ENCODE measurements around the gene PACRGL.
A peak's percentile ranks its signal among the peaks of the same experiment; 100 is the strongest.
"Not testable (repeated sequence)": the region's sequence is repeated elsewhere in the genome, so short reads cannot be mapped to it uniquely, and the experiment has no call there.

Gene PACRGL

GRCh38 chr4:20761826-20762225 lies 61.6 kb downstream of the PACRGL start:
- no peak for DNase-seq (ENCODE audit: extremely low spot score)
- TF ChIP-seq SP1 (IDR thresholded peaks at IDR 0.05) (no peak), ARNT (IDR thresholded peaks at IDR 0.05) (no peak), FOXM1 (IDR thresholded peaks at IDR 0.05; ENCODE audit: borderline replicate concordance) (no peak), SUZ12 (IDR thresholded peaks at IDR 0.05) (no peak)
- ChIA-PET CTCF (interaction anchor here (2.5 kb wide), 1 partner anchor 11 kb away, joined by 10 read pairs; no protein-coding TSS in a partner anchor), POLR2A (no interaction called here)

DNA sequence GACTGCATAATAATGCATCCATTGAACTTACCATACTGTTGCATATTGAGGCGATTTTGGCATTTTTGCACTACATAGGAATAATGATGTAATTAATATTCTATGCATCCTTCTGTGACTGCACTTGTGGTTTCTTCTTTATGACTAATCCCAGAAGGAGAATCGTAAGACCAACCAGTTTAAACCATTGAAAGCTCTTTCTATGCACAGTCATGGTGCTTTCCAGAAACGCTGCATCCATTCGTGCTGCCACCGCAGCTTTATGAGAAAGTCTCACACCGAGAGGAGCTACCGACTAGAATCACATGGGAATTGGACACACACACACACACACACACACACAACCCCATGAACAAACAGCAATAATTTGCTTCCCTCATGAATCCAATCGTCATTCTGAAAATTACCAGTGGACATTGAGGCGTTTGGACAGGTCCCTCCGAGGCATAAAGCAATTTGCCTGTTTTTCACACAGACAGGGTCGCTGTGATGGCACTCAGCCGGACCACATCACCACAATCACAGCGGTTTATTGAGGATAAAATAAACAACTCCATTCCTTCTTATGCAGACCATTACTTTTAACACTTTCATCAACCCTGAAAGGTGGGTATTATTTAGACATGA lies 64.2 kb downstream of the PACRGL start:
- TF ChIP-seq FOXM1 (IDR thresholded peaks at IDR 0.05; ENCODE audit: borderline replicate concordance) (no peak), ZNF384 (IDR thresholded peaks at IDR 0.05) (no peak), FOXK2 (IDR thresholded peaks at IDR 0.05) (no peak), ELF4 (IDR thresholded peaks at IDR 0.05) (no peak), CTBP1 (IDR thresholded peaks at IDR 0.05; ENCODE audit: borderline replicate concordance) (no peak), TARDBP (IDR thresholded peaks at IDR 0.05) (no peak), L3MBTL2 (conservative IDR thresholded peaks at IDR 0.05) (no peak), SUZ12 (IDR thresholded peaks at IDR 0.05) (no peak), BHLHE40 (IDR thresholded peaks at IDR 0.05; ENCODE audit: borderline replicate concordance) (no peak), HDGF (IDR thresholded peaks at IDR 0.05; ENCODE audit: borderline replicate concordance) (no peak), FOXA1 (IDR thresholded peaks at IDR 0.05) (no peak), LEF1 (IDR thresholded peaks at IDR 0.05; ENCODE audit: borderline replicate concordance) (no peak), ARNT (IDR thresholded peaks at IDR 0.05) (no peak), SP1 (IDR thresholded peaks at IDR 0.05) (no peak), NFRKB (IDR thresholded peaks at IDR 0.05) (no peak)
- TF ChIP-seq, protein P1, sequence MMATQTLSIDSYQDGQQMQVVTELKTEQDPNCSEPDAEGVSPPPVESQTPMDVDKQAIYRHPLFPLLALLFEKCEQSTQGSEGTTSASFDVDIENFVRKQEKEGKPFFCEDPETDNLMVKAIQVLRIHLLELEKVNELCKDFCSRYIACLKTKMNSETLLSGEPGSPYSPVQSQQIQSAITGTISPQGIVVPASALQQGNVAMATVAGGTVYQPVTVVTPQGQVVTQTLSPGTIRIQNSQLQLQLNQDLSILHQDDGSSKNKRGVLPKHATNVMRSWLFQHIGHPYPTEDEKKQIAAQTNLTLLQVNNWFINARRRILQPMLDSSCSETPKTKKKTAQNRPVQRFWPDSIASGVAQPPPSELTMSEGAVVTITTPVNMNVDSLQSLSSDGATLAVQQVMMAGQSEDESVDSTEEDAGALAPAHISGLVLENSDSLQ (IDR thresholded peaks at IDR 0.05): no peak
- POLR2A ChIA-PET: no interaction called here
- DNase-seq (ENCODE audit: extremely low spot score): no peak
- CTCF ChIA-PET: interaction anchor here (1.5 kb wide), 1 partner anchor 9 kb away, joined by 5 read pairs; no protein-coding TSS in a partner anchor

DNA sequence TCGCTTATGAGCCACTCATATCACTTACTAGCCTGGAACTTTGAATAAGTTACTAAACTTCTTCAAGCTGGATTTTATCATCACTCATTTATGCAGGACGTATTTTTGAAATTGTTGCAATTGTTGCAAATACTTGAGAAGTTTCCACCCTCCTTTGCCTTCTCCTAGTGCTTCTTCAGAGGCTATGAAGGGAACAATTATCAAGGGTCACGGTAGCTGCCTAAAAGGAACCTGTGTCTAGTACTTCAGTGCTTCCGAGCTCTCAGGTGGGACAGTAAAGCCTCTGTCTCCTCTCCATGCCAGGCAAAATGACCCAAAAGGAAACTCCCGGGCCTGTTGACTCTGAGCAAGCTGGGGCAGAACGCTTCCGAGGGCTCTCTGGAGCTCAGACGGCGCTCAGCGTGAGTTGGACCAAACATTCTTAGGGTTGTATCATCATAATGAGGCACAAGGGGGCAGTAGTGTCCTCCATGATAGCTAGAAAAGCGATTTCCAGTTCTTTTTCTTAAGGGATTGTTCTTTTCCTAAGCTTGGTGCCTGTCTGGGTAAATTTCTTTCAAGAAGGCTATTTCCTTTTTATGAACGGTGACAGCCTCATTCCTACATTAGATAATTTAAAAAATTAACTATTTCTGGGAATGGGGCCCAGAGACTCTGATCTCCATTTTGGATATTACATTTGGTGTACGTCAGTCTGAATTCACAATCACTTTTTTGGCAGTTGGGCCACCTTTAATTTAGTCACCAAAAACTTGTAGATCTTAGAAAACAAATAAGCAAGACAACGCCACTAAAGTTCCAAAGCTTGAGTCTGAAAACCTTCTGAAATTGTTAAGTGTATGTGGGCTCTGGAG lies 73.1 kb downstream of the PACRGL start:
- no peak for TF ChIP-seq CTBP1 (IDR thresholded peaks at IDR 0.05; ENCODE audit: borderline replicate concordance)
- TF ChIP-seq, protein P1 (IDR thresholded peaks at IDR 0.05): no peak
- TF ChIP-seq ELF4 (IDR thresholded peaks at IDR 0.05): no peak
- TF ChIP-seq SP1 (IDR thresholded peaks at IDR 0.05): no peak
- TF ChIP-seq NFRKB (IDR thresholded peaks at IDR 0.05): no peak
- no peak for TF ChIP-seq LEF1 (IDR thresholded peaks at IDR 0.05; ENCODE audit: borderline replicate concordance)
- no peak for TF ChIP-seq FOXA1 (IDR thresholded peaks at IDR 0.05)
- no peak for TF ChIP-seq FOXK2 (IDR thresholded peaks at IDR 0.05)
- no peak for TF ChIP-seq ZNF384 (IDR thresholded peaks at IDR 0.05)
- ChIA-PET CTCF (interaction anchor here (0.6 to 2.4 kb wide), 11 partner anchors 8 to 697 kb away, joined by 3 to 10 read pairs (median 3); no protein-coding TSS in a partner anchor), POLR2A (no interaction called here)
- peak; percentile 55 for DNase-seq (ENCODE audit: extremely low spot score)

- ChIA-PET CTCF (no interaction called here), POLR2A (no interaction called here)
- no peak for DNase-seq (ENCODE audit: extremely low spot score)
- TF ChIP-seq ELF4 (IDR thresholded peaks at IDR 0.05): no peak
Measured at GRCh38 chr4:20778896-20779295, 78.6 kb downstream of the PACRGL start.

- POLR2A ChIA-PET; CTCF ChIA-PET; DNase-seq (ENCODE audit: extremely low spot score): not testable (repeated sequence)
Measured at GRCh38 chr4:20783134-20783533, 82.9 kb downstream of the PACRGL start.

DNA sequence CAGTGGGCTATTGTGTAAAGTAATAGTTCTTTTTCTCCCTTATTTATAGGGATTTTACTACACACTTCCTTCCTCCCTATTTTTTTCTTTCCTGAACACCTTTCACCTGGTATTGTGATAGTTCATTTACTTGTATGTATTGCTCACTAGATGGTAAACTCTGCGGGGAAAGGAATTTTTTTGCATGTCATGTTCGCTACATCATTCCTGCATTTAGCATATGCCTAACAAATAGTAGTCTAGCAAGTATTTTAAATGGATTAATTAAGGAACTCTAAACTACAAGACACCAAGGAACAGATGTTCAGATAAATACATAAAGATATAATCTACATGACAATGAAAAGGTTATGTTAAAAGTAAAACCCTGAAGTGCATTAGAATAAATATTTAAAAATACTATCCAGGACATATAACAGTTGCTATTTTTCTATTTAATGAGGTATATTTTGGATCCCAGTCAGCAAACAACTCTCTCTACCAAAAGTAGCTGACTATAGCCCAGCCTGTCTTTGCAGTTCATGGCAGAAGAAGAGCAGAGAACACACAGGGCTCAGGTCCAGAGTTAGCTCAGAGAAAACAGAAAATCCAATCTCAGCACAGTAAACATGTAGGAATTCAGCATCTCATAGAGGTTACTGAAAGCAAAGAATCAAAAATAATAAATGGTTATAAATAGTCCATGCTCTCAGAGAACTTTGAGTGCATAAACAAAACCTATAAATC lies 87.8 kb downstream of the PACRGL start:
- POLR2A ChIA-PET: no interaction called here
- no peak for DNase-seq (ENCODE audit: extremely low spot score)
- CTCF ChIA-PET: no interaction called here
- TF ChIP-seq, protein P1 (IDR thresholded peaks at IDR 0.05): no peak
- no peak for TF ChIP-seq BHLHE40 (IDR thresholded peaks at IDR 0.05; ENCODE audit: borderline replicate concordance)
- TF ChIP-seq L3MBTL2 (conservative IDR thresholded peaks at IDR 0.05): no peak
- TF ChIP-seq CTBP1 (IDR thresholded peaks at IDR 0.05; ENCODE audit: borderline replicate concordance): no peak
- TF ChIP-seq FOXA1 (IDR thresholded peaks at IDR 0.05): no peak
- no peak for TF ChIP-seq ZNF384 (IDR thresholded peaks at IDR 0.05)
- TF ChIP-seq LEF1 (IDR thresholded peaks at IDR 0.05; ENCODE audit: borderline replicate concordance): no peak
- TF ChIP-seq FOXM1 (IDR thresholded peaks at IDR 0.05; ENCODE audit: borderline replicate concordance): no peak
- no peak for TF ChIP-seq SUZ12 (IDR thresholded peaks at IDR 0.05)
- TF ChIP-seq NFRKB (IDR thresholded peaks at IDR 0.05): no peak
- no peak for TF ChIP-seq ELF4 (IDR thresholded peaks at IDR 0.05)
- no peak for TF ChIP-seq FOXK2 (IDR thresholded peaks at IDR 0.05)
- TF ChIP-seq ARNT (IDR thresholded peaks at IDR 0.05): no peak
- TF ChIP-seq HDGF (IDR thresholded peaks at IDR 0.05; ENCODE audit: borderline replicate concordance): no peak
- TF ChIP-seq TARDBP (IDR thresholded peaks at IDR 0.05): no peak
- TF ChIP-seq SP1 (IDR thresholded peaks at IDR 0.05): no peak

All from HEK293T (cell line).